DOHH2 (cell line): ENCODE measurements around the gene TUSC2.

Source experiments
- CTCF ChIP-seq: fragments of 200-600 bp; sonication (generic); IDR thresholded peaks from one replicate; pipeline ENCODE4 v1.5.1; 2014; ENCODE audit warnings: antibody characterized with exemption, mild to moderate bottlenecking, low read depth, low read length; ENCODE audit not compliant: poor library complexity, severe bottlenecking
- EZH2phosphoT487 ChIP-seq: fragments of 200-600 bp; sonication (generic); IDR thresholded peaks from 2 replicates; pipeline ENCODE4 v1.6.1; 2017; ENCODE audit warnings: borderline replicate concordance, mild to moderate bottlenecking, antibody characterized with exemption, low read length, moderate library complexity, mixed read lengths

GRCh38 chr3:50371133-50371685 is 43.2 kb upstream of the TUSC2 start:
- no peak for TF ChIP-seq EZH2phosphoT487
- no peak for TF ChIP-seq CTCF
